AG20443 (cell line): ENCODE data around the gene ASPSCR1.
"Not testable (repeated sequence)": the region's sequence is repeated elsewhere in the genome, so short reads cannot be mapped to it uniquely, and the experiment has no call there.

ENCODE experiments used
- DNase-seq: peaks from one replicate; pipeline ENCODE4 v3.0.0; 2012; ENCODE audit warnings: low spot score, mixed read lengths

The ASPSCR1 gene

DNA sequence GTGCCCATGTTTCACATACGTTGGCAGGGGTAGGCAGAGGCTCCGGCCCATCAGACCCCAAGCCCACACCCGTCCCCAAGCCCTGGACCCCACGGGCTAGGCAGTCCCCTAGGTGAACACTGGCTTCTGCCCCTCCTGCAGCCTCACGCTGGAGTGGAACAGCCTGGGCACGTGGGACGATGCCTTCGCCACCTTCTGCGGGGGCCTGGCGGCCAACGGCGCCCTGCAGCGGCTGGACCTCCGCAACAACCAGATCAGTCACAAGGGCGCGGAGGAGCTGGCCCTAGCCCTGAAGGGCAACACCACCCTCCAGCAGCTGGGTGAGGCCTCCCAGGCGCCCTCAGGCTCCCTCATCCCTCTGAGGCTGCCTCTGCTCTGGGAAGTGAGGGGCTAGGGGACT, 47.4 kb downstream of the ASPSCR1 start:
- no peak for DNase-seq

DNA sequence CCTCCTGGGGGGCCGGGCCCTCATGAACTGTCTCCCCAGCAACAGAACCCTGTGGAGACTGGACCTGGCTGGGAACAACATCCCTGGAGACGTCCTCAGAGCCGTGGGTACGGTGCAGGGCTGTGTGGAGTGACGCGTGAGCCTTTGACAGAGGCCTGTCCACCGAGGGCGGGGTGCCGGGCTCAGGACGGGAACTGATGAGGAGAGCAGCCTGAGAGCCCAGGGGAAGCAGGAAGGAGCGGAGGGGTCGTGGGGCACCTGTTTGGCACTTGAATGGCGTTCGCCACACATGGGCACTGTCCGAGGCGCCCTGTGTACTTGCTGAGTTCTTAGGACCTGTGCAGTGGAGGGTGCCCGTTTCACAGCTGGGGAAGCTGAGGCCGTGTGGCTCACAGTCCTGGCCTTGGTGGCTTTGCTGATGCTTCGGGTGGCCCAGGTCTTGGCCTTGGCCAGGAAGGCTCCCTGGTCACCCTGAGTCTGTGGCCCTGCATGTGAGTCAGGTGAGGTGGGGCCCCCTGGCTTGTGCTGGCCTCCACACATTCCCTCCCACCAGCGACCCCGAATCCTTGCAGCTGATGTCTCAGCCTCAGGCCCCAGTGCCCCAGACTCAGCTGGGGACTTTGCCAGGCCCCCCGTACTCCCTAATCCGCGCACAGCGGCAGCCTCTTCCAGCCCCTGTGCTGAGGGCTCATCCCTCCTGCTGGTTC, 48.1 kb downstream of the ASPSCR1 start:
- no peak for DNase-seq

DNA sequence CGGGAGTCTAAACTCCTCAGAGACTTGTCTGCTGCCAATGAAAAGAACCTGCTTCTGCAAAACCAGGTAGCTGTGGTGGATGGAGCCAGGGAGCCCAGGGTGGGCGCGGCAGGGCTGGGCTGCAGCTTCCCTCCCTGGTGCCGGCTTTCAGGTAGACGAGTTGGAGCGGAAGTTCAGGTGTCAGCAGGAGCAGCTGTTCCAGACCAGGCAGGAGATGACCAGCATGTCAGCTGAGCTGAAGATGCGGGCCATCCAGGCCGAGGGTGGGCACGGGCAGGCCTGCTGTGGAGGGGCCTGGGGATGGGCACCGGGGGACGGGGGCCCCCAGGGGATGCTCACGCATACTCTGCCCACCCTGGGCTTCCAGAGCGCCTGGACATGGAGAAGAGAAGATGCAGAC, 50.8 kb downstream of the ASPSCR1 start:
- DNase-seq: no peak

DNA sequence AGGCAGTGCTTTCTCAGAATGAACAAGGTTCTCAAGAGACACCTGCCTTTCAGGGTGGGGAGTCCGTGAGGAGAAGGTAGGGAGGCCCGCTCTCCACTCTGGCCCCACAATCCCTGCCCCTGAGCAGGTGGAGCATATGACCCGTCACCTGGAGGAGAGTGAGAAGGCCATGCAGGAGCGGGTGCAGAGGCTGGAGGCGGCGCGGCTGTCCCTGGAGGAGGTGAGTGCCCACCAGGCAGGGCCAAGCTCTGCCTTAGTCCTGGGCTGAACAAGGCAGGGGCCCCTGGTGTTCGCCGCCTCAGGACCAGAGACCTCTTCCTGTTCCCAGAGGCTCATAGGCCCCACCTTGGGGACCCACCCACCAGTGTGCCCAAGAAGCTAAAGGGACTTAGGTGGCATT, 51.5 kb downstream of the ASPSCR1 start:
- DNase-seq: no peak

DNA sequence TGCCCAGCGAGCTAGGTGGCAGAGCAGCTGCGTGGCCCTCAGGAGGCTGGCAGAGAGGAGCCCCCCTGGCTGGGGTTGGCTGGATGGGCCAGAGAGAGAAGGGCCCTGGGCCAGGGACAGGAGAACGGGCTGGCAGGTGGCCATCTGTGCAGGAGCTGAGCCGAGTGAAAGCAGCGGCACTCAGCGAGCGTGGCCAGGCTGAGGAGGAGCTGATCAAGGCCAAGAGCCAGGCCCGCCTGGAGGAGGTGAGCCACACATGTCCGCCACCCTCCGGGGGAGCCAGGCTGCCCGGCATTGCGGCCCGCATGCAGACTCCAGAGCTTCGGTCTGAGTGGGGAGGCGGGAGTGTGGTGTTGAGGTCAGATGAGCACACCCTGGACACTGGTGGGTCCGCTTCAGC, 52.0 kb downstream of the ASPSCR1 start:
- no peak for DNase-seq

DNA sequence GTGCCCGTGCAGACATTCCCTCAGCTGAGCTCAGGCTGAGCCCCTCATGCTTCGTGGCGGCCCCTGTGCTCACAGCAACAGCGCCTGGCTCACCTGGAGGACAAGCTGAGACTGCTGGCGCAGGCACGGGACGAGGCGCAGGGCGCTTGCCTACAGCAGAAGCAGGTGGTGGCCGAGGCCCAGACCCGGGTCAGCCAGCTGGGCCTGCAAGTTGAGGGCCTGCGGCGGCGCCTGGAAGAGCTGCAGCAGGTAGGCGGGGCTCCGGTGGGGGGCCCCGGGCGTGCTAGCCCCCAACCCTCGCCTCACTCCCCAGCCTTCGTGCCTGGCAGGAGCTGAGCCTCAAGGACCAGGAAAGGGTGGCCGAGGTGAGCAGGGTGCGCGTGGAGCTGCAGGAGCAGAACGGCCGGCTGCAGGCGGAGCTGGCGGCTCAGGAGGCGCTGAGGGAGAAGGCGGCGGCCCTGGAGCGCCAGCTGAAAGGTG, 52.6 kb downstream of the ASPSCR1 start:
- no peak for DNase-seq

DNA sequence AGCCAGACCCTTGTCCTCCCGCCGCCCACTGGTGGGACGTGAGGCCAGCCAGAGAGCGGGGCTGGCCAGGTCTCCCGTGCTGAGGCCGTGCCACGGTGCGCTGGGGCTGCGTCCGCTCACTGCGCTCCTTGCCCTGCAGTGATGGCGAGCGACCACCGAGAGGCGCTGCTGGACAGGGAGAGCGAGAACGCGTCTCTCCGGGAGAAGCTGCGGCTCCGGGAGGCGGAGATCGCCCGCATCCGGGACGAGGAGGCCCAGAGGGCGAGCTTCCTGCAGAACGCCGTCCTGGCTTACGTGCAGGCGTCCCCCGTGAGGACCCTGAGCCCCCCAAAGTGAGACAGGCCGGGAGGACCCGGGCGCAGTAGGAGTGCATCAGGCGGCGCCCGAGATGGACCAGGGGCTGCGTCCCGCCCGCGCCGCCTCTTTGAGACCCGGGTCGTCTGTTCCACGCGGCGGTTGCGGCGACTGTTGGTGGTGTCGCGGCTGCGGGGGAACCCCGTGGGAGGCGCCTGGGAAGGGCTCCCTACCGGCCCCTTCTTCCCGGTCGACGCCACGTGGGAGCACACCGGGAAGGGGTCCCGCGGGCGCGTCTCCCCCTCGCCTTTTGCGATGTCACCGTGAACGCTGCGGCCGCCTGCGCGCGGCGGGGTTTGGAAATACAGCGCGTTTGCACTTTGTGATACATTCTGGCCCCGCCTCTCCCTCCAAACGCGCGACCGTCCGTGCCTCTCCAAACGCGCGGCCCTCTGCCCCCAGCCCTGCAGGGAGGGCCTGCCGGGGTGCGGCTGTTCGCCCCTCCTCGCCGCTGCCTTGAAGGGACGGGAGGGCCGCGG, 53.3 kb downstream of the ASPSCR1 start:
- peak; percentile 90 for DNase-seq

DNA sequence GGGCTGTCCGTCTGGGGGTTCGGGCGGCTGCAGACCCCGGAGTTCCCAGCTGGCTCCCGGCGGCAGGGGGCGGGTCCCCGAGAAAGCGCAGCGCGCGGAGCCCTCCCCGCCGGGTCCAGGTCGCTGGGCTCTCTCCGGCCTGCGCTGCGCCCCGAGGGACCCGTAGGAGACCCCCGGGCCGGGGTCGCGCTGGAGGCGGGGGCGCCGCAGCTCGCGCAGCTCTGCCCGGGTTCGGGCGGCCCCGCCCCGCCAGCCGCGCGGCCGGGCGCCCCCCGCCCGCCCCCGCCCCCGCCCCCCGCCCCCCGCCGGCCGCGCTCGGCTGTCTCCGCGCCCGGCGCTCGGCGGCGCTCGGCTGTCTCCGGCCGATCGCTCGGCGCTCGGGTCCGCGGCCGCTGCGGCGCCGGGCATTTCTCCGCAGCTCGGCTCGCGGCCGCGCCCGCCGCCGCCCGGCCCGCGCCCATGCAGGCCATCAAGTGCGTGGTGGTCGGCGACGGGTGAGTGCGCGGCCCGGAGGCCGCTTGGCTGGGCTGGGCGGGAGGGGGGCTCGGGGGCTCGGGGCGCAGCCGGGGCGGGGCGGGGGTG, 54.0 kb downstream of the ASPSCR1 start, which contains the start of gene RAC3:
RAC3 (plus strand) TSS at position 376 of the 582 bp plus-strand sequence; CDS start at position 460, 84 bp downstream.
- DNase-seq: peak; percentile 72

DNA sequence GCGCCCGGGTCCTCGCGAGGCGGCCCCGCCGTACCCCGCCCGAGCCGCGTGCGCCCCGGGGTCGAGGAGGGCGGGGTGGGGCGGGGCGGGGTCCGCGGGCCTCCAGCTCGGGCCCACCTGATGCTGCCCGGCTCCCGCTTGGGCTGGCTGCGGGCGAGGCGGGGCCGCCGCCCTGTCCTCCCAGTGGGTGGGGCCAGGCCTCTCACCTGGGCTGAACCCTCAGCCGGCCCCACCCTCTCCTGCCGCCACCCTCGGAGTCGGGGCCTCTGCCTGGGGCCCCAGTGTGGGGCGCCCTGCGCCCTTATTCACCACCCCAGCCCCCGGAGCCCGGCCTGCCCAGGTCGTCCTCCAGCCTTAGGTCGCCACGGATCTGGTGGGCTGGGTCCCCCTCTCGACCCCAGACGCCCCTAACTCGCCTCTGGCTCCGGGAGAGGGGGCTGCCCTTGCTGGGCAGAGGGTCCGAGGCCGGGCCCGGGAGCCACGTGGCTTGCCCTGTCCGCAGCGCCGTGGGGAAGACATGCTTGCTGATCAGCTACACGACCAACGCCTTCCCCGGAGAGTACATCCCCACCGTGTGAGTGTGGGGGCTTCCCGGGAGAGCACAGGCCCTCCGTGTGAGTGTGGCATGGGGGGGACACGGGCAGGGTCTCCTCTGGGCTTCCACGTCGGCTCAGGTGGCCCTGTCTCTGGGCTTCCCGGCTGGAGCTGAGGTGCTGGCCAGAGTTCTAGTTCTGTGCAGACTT, 54.6 kb downstream of the ASPSCR1 start:
- no peak for DNase-seq

DNA sequence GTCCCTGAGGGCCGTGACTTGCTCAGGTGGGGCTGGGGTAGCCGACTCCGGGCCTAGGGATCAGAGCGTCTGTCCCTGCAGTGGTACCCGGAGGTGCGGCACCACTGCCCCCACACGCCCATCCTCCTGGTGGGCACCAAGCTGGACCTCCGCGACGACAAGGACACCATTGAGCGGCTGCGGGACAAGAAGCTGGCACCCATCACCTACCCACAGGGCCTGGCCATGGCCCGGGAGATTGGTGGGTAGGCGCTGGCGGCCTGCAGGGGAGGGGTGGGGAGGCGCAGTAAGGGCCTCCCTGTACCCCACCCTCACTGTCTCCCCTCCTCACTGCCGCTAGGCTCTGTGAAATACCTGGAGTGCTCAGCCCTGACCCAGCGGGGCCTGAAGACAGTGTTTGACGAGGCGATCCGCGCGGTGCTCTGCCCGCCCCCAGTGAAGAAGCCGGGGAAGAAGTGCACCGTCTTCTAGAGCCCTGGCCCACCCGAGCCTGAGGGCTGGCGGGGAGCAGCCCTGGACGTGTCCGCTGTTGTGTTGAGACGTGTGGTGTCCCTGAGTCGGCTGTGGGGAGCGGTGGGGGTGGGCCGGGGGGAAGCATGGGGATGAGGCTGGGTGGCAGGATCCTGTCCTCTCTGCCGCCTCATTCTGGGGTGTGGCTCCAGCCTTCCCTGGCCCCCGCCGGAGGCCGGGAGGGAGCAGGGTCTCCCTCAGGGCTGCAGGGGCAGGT, 56.1 kb downstream of the ASPSCR1 start:
- no peak for DNase-seq

DNA sequence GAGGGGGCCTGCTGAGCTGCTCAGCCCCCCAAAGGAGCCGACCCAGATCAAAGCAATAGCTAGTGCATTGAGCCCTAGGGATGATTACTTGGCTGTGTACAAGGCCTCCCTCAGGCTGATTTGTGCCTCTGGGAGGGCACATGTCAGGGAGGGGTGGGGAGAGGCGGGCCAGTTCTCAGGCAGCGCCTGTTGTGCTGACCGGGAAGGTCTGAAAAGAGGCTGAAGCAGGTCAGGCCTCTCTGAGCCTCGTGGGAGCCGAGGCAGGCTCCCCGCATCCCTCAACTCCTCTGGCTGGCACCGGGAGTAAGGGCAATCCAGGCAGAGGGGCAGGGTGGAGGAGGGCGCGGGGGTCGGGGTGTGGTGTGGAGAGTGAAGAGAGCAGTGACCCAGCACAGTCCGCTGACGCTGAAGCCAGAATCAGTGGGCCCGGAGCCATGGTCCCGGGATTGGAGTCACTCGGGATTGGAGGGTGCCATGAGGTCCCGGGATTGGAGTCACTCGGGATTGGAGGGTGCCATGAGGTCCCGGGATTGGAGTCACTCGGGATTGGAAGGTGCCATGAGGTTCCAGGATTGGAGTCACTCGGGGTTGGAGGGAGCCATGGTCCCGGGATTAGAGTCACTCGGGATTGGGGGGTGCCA, 57.1 kb downstream of the ASPSCR1 start:
- DNase-seq: no peak

DNA sequence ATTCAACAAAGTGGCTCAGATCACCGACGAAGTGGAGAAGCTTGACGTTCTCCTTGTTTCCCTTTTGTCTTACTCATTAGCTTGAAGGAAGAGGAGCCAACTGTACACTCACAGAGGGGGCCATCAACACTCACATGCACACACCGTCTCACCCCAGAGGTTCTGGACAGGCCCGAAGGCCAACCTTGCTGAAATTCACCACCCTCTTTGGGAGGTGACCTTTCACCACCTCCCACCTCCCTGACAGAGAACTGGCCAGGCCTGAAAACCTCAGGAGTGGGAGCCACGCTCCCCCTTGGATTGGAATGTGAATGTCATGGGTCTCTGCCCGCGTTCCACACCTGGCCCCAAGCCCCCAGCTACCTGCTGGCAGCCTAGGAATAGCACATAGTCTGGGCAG, 58.1 kb downstream of the ASPSCR1 start:
- DNase-seq: no peak

DNA sequence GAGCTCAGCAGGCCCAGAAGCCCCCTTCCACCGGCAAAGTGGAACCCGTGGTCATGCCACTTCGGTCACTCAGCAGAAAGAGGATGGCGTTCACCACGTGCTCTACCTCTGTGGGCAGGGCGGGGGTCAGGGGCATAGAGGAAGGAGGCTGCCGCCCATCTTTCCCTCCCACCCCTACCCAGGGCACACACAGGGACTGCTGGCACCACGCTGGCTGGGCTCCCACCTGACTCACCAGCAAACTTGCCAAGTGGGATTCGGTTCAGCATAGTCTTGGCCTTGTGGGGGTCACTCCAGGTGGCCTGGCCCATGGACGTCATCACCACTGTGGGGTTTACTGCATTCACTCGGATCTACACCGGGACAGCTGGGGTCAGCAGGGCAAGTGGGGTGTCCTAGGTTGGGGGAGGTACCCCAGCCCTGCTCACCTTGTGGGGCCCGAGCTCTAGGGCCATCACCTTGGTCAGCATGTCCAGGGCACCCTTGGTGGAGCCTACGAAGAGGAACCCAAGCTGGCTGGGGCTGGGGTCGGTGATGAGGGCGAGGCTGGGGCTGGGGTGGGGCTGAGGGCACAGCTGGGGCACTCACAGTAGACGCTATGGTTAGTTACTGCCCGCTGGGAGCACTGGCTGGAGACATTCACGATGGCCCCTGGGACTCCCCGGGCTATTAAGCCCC, 58.7 kb downstream of the ASPSCR1 start:
- no peak for DNase-seq

DNA sequence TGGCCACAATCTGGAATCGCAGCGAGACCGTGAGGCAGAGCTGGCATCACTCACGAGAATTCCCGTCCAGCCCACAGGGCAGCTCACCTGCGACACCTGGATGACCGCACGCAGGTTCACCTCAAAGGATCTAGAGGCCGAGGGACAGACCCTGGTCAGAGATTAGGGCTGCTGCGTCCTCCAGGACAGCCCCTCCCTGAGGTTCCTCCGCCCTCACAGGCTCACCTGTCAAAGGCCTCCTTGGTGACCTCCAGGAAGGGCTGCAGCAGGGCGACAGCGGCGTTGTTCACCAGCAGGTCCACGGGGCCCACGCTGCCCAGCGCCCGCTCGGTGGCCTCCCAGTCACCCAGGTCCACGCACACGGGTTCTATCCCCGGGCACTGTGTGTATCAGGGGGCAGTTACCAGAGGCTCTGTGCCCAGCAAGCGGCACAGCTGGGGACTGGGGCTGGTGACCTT, 59.2 kb downstream of the ASPSCR1 start:
- no peak for DNase-seq

DNA sequence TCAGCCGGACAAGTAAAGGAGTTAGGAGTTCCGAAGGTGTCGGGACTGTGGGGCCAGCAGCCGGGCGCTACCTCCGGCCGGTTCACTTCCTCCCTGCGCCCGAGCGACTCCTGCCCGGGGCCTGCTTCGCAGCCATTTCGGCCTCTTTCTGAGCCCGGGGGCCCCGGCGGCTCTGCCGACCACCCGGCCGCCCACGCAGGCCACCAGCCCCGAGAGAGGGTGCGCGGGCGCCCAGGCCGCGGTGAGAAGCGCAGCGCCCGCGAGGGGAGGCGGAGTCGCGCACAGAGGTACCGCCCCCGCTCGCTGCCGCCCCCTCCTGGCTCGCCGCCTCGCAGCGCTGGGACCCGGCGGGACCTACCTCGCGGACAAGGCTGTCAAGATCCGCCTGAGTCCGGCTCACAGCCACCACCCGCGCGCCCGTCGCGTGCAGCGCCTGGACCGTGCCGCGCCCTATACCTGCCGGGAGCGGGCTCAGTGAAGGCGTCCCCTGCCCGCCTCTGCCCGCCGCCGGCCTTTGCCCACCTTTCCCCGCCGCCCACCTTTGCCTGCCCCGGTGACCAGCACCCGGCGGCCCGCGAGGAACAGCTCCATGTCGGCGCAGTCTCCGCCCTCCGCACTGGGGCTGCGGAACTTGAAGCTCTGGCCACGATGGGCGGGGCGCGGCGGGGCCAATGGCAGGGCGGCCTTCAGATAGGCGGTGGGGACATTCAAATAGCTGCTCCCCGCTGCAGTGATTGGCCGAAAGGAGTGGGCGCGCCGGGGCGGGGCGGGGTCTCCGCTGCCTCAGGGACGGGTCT, 59.9 kb downstream of the ASPSCR1 start, which contains the start of gene DCXR:
DCXR (minus strand) TSS at position 606 of the 797 bp plus-strand sequence; CDS start at position 591, 15 bp downstream.
- peak; percentile 97 for DNase-seq

DNA sequence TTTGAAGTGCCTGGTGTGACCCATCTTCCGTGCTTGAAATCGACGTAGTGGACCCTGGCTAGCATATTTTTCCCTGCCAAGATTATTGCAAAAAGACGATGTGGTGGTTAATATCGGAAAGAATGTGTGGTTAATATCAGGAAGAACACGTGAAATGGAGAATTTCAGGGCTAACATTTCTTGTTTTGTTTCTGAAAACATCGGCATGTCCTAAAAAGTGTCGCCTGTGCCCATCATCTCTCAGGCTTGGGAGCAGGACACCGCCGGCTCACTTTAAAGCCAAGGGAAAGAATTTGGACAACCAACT, 60.4 kb downstream of the ASPSCR1 start:
- no peak for DNase-seq

DNA sequence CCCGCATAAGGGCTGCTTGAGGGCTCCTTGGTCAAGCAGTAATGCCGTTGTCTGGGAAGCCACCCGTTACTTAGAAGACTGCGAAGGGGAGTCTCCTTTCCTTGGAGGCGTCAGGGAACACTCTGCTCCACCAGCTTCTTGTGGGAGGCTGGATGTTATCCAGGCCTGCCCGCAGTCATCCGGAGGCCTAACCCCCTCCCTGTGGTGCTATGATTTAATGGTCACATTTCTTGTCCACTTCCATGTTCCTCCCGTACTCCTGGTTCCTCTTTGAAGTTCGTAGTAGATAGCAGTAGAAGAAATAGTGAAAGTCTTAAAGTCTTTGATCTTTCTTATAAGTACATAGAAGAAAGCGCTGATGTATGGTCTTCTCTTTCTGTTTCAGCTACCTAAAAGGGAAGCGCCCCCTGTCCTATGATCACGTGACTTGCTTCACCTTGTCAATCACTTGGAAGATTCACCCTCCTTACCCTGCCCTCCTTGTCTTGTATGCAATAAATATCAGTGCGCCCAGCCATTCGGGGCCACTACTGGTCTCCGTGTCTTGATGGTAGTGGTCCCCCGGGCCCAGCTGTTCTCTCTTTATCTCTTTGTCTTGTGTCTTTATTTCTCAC, 61.5 kb downstream of the ASPSCR1 start:
- not testable (repeated sequence) for DNase-seq

DNA sequence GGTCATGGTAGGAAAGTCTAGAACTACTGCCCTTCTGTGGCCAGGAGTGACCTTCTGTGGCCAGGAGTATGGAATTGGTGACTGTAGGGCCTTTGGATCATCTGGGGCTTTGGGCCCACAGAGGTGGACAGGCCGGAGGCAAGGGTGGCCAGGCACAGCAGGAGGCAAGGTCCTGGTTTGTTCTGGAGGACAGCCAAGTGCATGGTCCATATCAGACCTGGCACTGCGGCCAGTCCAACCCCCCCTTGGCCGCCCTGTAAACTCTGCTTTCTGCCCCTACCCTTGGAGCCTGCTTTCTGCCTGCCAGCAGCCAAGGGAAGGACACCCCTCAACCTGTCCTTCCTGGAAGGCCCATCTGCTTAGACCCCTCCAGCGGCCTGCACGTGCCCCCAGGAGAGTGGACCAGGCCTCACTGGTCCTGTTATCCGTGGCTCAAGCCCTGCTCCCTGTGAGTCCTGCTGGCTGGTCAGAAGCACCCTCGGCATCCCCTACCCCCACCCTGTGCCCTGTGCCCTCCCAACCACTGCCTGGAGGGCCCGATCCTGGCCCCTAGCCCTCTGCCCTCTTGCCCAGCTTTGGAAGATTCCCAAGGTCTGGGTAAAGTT, 62.4 kb downstream of the ASPSCR1 start:
- DNase-seq: no peak
